Psoas muscle (tissue), 8 donors: ENCODE measurements around the gene PRCD. TPM values are rescaled to one million over a fixed set of nuclear protein-coding genes. Genes with fewer than 3 reads are reported as not detected.

Source experiments
- ATAC-seq, 4 donors: fragments of 200-7000 bp; cut with Tn5 transposase; one replicate each; pipeline ENCODE4 v1.9.1; 2020; ENCODE audit warnings: moderate library complexity in 3 of 4, mild to moderate bottlenecking in 2 of 4
- DNase-seq, 2 donors: peaks; one replicate each; pipeline ENCODE4 v3.0.0-alpha.2; 2020
- H3K27ac ChIP-seq: fragments of 200-600 bp; one replicate; pipeline ENCODE4 v1.8.0; 2022
- H3K27me3 ChIP-seq, 3 donors: fragments of 200-600 bp in 1 of 3; one replicate each; pipeline versions ENCODE4 v1.6.1 to v1.8.0; 2013 to 2022; ENCODE audit warnings: low read length in 2 of 3, mild to moderate bottlenecking in 2 of 3, moderate library complexity in 1 of 3; ENCODE audit not compliant: insufficient read depth in 3 of 3
- H3K36me3 ChIP-seq, 2 donors: fragments of 200-600 bp in 1 of 2; one replicate each; pipeline versions ENCODE4 v1.6.1 to v1.8.0; 2013 to 2022; ENCODE audit warnings: low read depth in 1 of 2, mild to moderate bottlenecking in 1 of 2, moderate library complexity in 1 of 2; ENCODE audit not compliant: insufficient read depth in 1 of 2
- H3K4me1 ChIP-seq: fragments of 200-600 bp; one replicate; pipeline ENCODE4 v1.8.0; 2022
- H3K4me3 ChIP-seq: fragments of 200-600 bp; one replicate; pipeline ENCODE4 v1.8.0; 2022; ENCODE audit warnings: mild to moderate bottlenecking
- H3K9me3 ChIP-seq: fragments of 200-600 bp; one replicate; pipeline ENCODE4 v1.8.0; 2022
- WGBS, 3 donors: extraction: QIAGEN DNeasy Blood & Tissue Kit; methylation state at CpG; one replicate each; pipeline versions ENCODE4 v1.1.6 to v1.1.7; 2013; 5-methylcytosine and 5-hydroxymethylcytosine counted together
- intact Hi-C, 2 donors: fragments of 100-400 bp; cut with DNase I; formaldehyde crosslinking; loops; one replicate each; pipeline versions ENCODE4 v1.11.0 to v1.14.2; 2022
- polyA plus RNA-seq, 3 donors: library from polyadenylated mRNA; stranded (reverse); fragments of 200-250 nt; gene quantifications; one replicate each; pipeline ENCODE4 v1.2.3, GENCODE V29; 2013
- total RNA-seq, 4 donors: library from RNA; stranded (reverse); fragmentation: NEBNext Ultra II Directional in 2 of 4; extraction: Animal tissue kit (Norgen Biotek cat#: 25700) in 2 of 4; gene quantifications; one replicate each; pipeline versions ENCODE4 v1.2.1 to v1.2.4, GENCODE V29; 2021 to 2023
- TF ChIP-seq, protein P1 (sequence below): fragments of 200-600 bp; IDR thresholded peaks from one replicate; pipeline ENCODE4 v1.8.0; 2022; ENCODE audit warnings: antibody characterized with exemption
- donor health status: healthy with polysubstance abuse.
- donor health status: DM: no; HTN: no; CAD: no; lungs with moderate emphysema.
- donor health status: Bipolar disorder and iron deficiency.
- donor health status: healthy.
- donor health status: DM: yes; HTN: yes; CAD: no.
- donor health status: DM: no; HTN: no; CAD: no.
- donor health status: DM: no; HTN: no; CAD: no.
- donor health status: DM: yes; HTN: yes; CAD: no.

Gene PRCD
- total and polyA plus RNA-seq, 7 donors = 0.18 to 1.7 (median 1.3) TPM

DNA sequence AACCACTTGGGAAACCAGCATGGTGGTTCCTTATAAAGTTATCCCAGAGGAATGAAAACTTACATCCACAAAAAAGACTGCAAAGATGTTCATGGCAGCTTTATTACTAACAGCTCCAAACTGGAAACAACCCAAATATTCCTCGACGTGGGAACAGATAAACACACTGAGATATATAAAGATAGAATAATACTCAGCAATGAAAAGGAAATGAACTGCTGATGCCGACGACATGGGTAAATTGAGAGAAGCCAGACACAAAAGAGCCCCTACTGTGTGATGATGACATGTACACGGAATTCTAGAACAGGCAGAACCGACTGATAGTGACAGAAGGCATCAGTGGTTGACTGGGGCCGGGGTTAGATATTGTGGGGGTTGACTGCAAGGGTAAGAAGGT lies 9.7 kb downstream of the PRCD start:
- WGBS, 3 donors = 78 to 87% (median 82%) methylated on average over 7 of the region's 7 CpGs
- H3K36me3 ChIP-seq = no peaks in the 10 kb centered on the region
- TF ChIP-seq, protein P1, sequence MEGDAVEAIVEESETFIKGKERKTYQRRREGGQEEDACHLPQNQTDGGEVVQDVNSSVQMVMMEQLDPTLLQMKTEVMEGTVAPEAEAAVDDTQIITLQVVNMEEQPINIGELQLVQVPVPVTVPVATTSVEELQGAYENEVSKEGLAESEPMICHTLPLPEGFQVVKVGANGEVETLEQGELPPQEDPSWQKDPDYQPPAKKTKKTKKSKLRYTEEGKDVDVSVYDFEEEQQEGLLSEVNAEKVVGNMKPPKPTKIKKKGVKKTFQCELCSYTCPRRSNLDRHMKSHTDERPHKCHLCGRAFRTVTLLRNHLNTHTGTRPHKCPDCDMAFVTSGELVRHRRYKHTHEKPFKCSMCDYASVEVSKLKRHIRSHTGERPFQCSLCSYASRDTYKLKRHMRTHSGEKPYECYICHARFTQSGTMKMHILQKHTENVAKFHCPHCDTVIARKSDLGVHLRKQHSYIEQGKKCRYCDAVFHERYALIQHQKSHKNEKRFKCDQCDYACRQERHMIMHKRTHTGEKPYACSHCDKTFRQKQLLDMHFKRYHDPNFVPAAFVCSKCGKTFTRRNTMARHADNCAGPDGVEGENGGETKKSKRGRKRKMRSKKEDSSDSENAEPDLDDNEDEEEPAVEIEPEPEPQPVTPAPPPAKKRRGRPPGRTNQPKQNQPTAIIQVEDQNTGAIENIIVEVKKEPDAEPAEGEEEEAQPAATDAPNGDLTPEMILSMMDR = no peak
- H3K27me3 ChIP-seq = no peaks in the 10 kb centered on the region
- H3K9me3 ChIP-seq = no peaks in the 10 kb centered on the region
- intact Hi-C loops = no loop called here
- DNase-seq = no peak
- ATAC-seq = no peak
- H3K4me3 ChIP-seq = no peak overlapping the region
- H3K4me1 ChIP-seq = peaks cover 44% of the 10 kb centered on the region
- no peak overlapping the region for H3K27ac ChIP-seq

DNA sequence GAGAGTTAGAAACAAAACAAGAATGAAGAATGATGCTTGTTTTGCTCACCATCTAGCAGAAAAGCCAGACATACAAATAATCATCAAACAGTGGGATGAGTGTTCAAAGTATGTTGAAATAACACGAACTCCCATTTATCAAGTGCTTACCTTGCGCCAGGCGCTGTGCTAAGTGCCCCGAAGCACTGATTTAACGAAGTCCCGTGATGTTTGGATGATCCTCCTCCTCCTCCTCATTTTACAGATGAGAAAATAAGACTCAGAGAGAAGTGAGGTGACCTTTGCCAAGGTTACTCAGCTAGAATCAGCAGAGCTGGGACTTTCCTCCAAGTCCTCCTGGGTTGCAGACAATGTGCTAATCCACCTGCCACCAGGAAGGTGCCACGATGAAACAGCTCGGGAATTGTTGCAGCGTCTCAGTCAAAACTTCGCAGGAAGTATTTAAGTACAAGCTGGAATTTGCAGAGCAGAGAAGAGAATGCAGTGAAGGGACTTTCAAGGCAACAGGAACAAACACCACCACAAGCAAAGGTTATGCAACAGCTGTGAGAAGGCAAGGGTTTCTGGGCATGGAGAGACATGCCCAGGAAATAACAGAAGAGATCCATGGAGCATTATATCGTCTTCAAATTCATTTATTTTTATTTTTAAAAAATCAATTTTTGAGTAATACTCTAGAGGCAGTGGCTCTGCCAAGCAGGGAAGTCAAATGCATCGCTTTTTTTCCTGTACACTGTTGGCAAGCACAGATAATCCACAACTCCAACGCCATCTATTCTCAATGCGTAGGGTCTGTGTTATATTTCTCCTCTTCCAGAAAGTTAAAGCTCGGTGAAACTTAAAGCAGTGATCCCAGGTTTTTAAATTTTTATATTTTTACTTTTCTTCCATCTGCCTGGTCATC lies 11.1 kb downstream of the PRCD start:
- TF ChIP-seq, protein P1 = no peak
- WGBS, 3 donors = 56 to 67% (median 60%) methylated on average over 15 of the region's 15 CpGs
- Histone ChIP-seq H3K27me3 (no peaks in the 10 kb centered on the region), H3K9me3 (no peaks in the 10 kb centered on the region), H3K36me3 (no peaks in the 10 kb centered on the region), H3K4me3 (no peak overlapping the region), H3K27ac (peak overlapping the region; percentile 3), H3K4me1 (peaks cover 39% of the 10 kb centered on the region)
- ATAC-seq (no peak), DNase-seq (no peak)
- intact Hi-C loops = loop anchor here in 1 of 2 donors (5.0 kb wide), 1 partner anchor 36 kb away; the partner anchor contains the start of gene ST6GALNAC2

DNA sequence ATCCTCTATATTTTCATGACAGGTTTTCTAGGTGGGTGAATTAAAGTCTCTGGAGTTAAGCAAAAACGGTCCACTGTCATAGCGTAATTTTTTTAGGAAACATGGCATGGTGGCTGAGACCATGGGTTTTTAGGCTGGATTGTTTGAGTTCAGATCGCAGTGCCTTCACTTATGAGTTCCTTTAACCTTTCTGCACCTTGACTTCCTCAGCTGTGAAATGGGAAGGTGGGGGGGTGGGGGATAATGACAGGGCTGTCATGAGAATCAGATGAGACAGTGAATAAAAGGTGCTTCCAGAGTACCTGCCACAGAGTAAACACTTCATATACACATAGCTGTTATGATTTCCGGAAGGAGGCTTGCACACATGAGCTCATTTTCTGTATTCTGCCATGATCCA lies 11.8 kb downstream of the PRCD start:
- DNase-seq (no peak), ATAC-seq (no peak)
- H3K9me3 ChIP-seq = no peaks in the 10 kb centered on the region
- H3K36me3 ChIP-seq = no peaks in the 10 kb centered on the region
- no peak overlapping the region for H3K4me3 ChIP-seq
- peaks cover 43% of the 10 kb centered on the region for H3K4me1 ChIP-seq
- TF ChIP-seq, protein P1 = no peak
- intact Hi-C loops = loop anchor here in 1 of 2 donors (5.0 kb wide), 1 partner anchor 36 kb away; the partner anchor contains the start of gene ST6GALNAC2
- WGBS, 3 donors = 77 to 92% (median 91%) methylated on average over 4 of the region's 4 CpGs
- H3K27me3 ChIP-seq = no peaks in the 10 kb centered on the region
- H3K27ac ChIP-seq = no peak overlapping the region

DNA sequence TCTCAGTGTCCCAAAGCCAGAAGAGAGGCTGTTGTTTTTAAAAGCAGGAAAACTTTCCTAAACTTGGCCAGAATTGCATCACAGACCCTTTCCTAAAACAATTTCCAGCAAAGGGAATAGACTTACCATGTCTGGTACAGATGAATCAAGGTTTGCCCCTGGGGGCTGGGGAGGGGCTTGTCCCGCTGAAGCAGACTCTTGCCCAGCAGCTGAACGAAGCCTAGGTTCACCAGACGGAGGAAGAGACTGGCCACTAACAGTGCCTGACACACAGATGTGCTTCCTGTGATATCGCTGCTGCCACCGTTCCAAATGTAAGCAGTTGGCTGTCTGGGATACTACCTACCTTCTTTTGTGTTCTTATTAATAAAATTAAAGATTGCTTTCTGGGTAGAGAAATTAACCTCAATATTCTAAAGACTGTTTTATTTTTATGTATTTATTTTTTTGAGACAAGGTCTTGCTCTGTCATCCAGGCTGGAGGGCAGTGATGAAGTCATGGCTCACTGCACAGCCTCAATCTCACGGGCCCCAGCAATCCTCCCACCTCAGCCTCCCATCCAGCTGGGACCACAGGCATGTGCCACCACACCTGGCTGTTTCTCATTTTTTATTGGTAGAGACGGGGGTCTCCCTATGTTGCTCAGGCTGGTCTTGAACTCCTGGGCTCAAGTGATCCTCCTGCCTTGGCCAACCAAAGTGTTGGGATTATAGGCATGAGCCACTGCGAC lies 13.5 kb downstream of the PRCD start:
- H3K27me3 ChIP-seq = no peaks in the 10 kb centered on the region
- TF ChIP-seq, protein P1 = no peak
- H3K4me3 ChIP-seq = no peak overlapping the region
- ATAC-seq = no peak
- 79 to 85% (median 79%) methylated on average over 8 of the region's 8 CpGs for WGBS, 3 donors
- intact Hi-C loops = loop anchor here in 1 of 2 donors (5.0 kb wide), 1 partner anchor 34 kb away; the partner anchor contains the start of gene ST6GALNAC2
- DNase-seq = no peak
- peaks cover 32% of the 10 kb centered on the region for H3K4me1 ChIP-seq
- no peaks in the 10 kb centered on the region for H3K9me3 ChIP-seq
- H3K36me3 ChIP-seq = no peaks in the 10 kb centered on the region
- H3K27ac ChIP-seq = peak overlapping the region; percentile 55
